ENCODE data around the gene CAMK1D. TPM values are rescaled to one million over a fixed set of nuclear protein-coding genes. Genes with fewer than 3 reads are reported as not detected.

The CAMK1D gene
- total RNA-seq, 1 donor from 2014 or later: 36.3 TPM

GRCh38 chr10:12635127-12635541 lies 285.8 kb downstream of the CAMK1D start:
- Mint-ChIP-seq H3K27ac (ENCODE audit: unreplicated experiment) (no peak overlapping the region), H3K36me3 (ENCODE audit: low read depth) (peaks cover 3% of the 10 kb centered on the region), H3K9me3 (ENCODE audit: low read depth) (peaks cover 10% of the 10 kb centered on the region), H3K4me1 (ENCODE audit: low read depth) (peaks cover 42% of the 10 kb centered on the region), H3K27me3 (ENCODE audit: low read depth) (no peaks in the 10 kb centered on the region), H3K4me3 (ENCODE audit: unreplicated experiment) (no peak overlapping the region)
- DNase-seq (ENCODE audit: low spot score): no peak
- no peak for TF ChIP-seq CTCF (IDR thresholded peaks at IDR 0.05)

GRCh38 chr10:12636571-12636970 lies 287.2 kb downstream of the CAMK1D start:
- DNase-seq (ENCODE audit: low spot score): no peak
- TF ChIP-seq CTCF (IDR thresholded peaks at IDR 0.05): no peak
- Mint-ChIP-seq H3K27ac (ENCODE audit: unreplicated experiment) (no peak overlapping the region), H3K9me3 (ENCODE audit: low read depth) (peaks cover 5% of the 10 kb centered on the region), H3K36me3 (ENCODE audit: low read depth) (peaks cover 3% of the 10 kb centered on the region), H3K27me3 (ENCODE audit: low read depth) (no peaks in the 10 kb centered on the region), H3K4me3 (ENCODE audit: unreplicated experiment) (no peak overlapping the region), H3K4me1 (ENCODE audit: low read depth) (peaks cover 32% of the 10 kb centered on the region)

- Mint-ChIP-seq H3K36me3 (ENCODE audit: low read depth) (no peaks in the 10 kb centered on the region), H3K27me3 (ENCODE audit: low read depth) (no peaks in the 10 kb centered on the region), H3K4me3 (ENCODE audit: unreplicated experiment) (no peak overlapping the region), H3K27ac (ENCODE audit: unreplicated experiment) (no peak overlapping the region), H3K9me3 (ENCODE audit: low read depth) (no peaks in the 10 kb centered on the region), H3K4me1 (ENCODE audit: low read depth) (peaks cover 31% of the 10 kb centered on the region)
- no peak for DNase-seq (ENCODE audit: low spot score)
- TF ChIP-seq CTCF (IDR thresholded peaks at IDR 0.05): no peak
Measured at GRCh38 chr10:12637649-12638048, 288.3 kb downstream of the CAMK1D start.

GRCh38 chr10:12638103-12638502 lies 288.8 kb downstream of the CAMK1D start:
- H3K36me3 Mint-ChIP-seq (ENCODE audit: low read depth): no peaks in the 10 kb centered on the region
- no peak overlapping the region for H3K4me3 Mint-ChIP-seq (ENCODE audit: unreplicated experiment)
- no peaks in the 10 kb centered on the region for H3K27me3 Mint-ChIP-seq (ENCODE audit: low read depth)
- DNase-seq (ENCODE audit: low spot score): no peak
- TF ChIP-seq CTCF (IDR thresholded peaks at IDR 0.05): no peak
- H3K4me1 Mint-ChIP-seq (ENCODE audit: low read depth): peaks cover 31% of the 10 kb centered on the region
- H3K27ac Mint-ChIP-seq (ENCODE audit: unreplicated experiment): no peak overlapping the region
- H3K9me3 Mint-ChIP-seq (ENCODE audit: low read depth): no peaks in the 10 kb centered on the region

- Mint-ChIP-seq H3K4me3 (ENCODE audit: unreplicated experiment) (no peak overlapping the region), H3K27me3 (ENCODE audit: low read depth) (no peaks in the 10 kb centered on the region), H3K4me1 (ENCODE audit: low read depth) (peaks cover 32% of the 10 kb centered on the region), H3K9me3 (ENCODE audit: low read depth) (no peaks in the 10 kb centered on the region), H3K36me3 (ENCODE audit: low read depth) (no peaks in the 10 kb centered on the region), H3K27ac (ENCODE audit: unreplicated experiment) (no peak overlapping the region)
- TF ChIP-seq CTCF (IDR thresholded peaks at IDR 0.05): no peak
- DNase-seq (ENCODE audit: low spot score): no peak
Measured at GRCh38 chr10:12638781-12639180, 289.4 kb downstream of the CAMK1D start.
